ENCODE data around the gene RRM1. TPM values are rescaled to one million over a fixed set of nuclear protein-coding genes. Genes with fewer than 3 reads are reported as not detected.

The RRM1 gene
- total and polyA plus RNA-seq, 9 of the 15 experiments (the other 6 are each of a cell fraction or from before 2014, with no cell fraction given) = 113 to 270 (median 163) TPM

DNA sequence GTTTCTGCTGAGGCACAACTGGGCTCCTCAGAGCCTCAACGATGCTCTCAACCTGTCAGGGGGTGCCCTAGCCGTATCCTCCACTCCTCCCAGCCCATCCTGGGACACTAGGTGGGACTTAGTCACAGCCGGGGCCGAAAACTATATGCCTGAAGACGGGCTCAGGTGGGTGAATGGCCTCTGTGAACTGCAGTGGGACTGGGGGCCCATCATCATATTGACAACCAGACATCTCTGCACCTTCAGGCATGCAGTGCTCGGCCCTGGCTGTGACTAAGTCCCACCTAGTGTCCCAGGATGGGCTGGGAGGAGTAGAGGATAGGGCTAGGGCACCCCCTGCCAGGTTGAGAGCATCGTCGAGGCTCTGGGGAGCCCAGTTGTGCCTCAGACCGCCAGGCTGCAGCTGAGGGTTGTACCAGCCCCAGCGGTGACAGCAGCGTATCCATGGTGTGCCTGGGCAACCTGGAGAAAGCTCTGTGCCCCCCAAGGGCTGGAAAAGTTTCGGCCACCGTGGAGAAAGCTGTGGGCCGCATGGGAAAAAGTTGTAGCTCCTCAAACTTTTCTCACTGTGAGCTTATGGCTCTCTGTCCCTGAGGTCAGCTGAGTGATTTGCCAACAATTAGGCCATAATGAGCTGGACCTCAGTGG, 88.9 kb downstream of the RRM1 start:
- intact Hi-C loops (cut with micrococcal nuclease) = no loop called here
- TF ChIP-seq TBL1XR1 (IDR thresholded peaks at IDR 0.05; ENCODE audit: low read length in 2 of 2) (no peak), TSC22D4 (tag; IDR thresholded peaks at IDR 0.05) (no peak)
- FAIRE-seq (no peak), DNase-seq (ENCODE audit: extremely low read depth in 1 of 4, low spot score in 3 of 4) (no peak), ATAC-seq (no peak)
- CTCF ChIA-PET (ENCODE audit: low intra/inter-chr PET ratio) = no interaction called here
- H3K27me3 ChIP-seq (ENCODE audit: control insufficient read depth in 2 of 2, insufficient read depth in 2 of 2, low read length in 2 of 2) = 0 out of 5 replicates have a peak, but pooled peaks cover 0 to 4% of the 10 kb centered on the region in 2 experiments
- no peak overlapping the region; the same call in 1 of the 2 replicates for H2AFZ ChIP-seq (ENCODE audit: low read depth, low read length)
- in situ Hi-C loops (cut with MboI) = loop anchor here (10.0 to 25.0 kb wide), 2 partner anchors 361 to 829 kb away; partner anchors contain the start of gene OR52M1
- BruUV-seq (replicated peaks) = no TSS peak
- no peaks in the 10 kb centered on the region; the same call in 1 of the 2 replicates for H3K9me3 ChIP-seq (replicated peaks; ENCODE audit: control insufficient read depth, insufficient read depth, low read depth, low read length)
- H3K9ac ChIP-seq (ENCODE audit: insufficient read depth in 1 of 2, low read depth in 2 of 2, low read length in 2 of 2) = peak overlapping the region in 1 of 2 experiments; percentile 14; a peak in 2 of 4 replicates
- no peaks in the 10 kb centered on the region for H3K9me1 ChIP-seq (ENCODE audit: control insufficient read depth, insufficient read depth, low read length)
- no peak overlapping the region for H3K4me3 ChIP-seq
- no peaks in the 10 kb centered on the region for H4K20me1 ChIP-seq (replicated peaks; ENCODE audit: control insufficient read depth, insufficient read depth, low read length)
- 58% methylated on average over 14 of the region's 14 CpGs for WGBS (ENCODE audit: insufficient coverage, low coverage, missing lambda C conversion rate)
- no peaks in the 10 kb centered on the region for H3K36me3 ChIP-seq (ENCODE audit: control insufficient read depth, insufficient read depth, low read length)
- POLR2A ChIA-PET = interaction anchor here (1.0 kb wide), 2 partner anchors 10 to 192 kb away, joined by 3 to 4 read pairs; no protein-coding TSS in a partner anchor
- H3K27ac ChIP-seq (ENCODE audit: extremely low read depth, low read depth, low read length) = no peak overlapping the region
- no peaks in the 10 kb centered on the region for H3K79me2 ChIP-seq (ENCODE audit: control insufficient read depth, insufficient read depth, low read length)
- peaks cover 17 to 23% of the 10 kb centered on the region in 2 experiments; a peak in 4 of 5 replicates for H3K4me1 ChIP-seq (replicated peaks in 1 of 2; ENCODE audit: control insufficient read depth in 2 of 2, insufficient read depth in 2 of 2, low read length in 2 of 2)
- no peak overlapping the region for H3K4me2 ChIP-seq (ENCODE audit: insufficient read depth, low read length)
